ENCODE data around the gene MGAT5.

Gene MGAT5

DNA sequence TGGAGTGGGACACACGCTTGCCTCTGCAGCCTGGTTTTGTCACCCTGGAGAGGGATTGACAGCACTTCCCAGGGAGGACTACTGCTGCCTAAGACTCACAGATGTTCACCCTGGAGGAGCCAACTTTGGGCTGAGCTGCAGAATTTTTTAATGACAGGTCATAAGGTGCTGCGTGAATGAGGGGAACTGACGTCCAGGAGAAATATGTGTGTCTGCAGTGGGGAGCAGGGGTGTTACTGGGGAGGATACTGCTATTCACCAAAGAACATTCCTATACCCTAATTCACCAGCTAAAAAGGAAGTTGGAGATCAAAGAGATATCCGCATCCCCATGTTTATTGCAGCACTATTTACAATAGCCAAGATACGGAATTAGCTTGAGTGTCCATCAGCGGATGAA lies 144.4 kb downstream of the MGAT5 start (continued):
- TF ChIP-seq, protein P1, sequence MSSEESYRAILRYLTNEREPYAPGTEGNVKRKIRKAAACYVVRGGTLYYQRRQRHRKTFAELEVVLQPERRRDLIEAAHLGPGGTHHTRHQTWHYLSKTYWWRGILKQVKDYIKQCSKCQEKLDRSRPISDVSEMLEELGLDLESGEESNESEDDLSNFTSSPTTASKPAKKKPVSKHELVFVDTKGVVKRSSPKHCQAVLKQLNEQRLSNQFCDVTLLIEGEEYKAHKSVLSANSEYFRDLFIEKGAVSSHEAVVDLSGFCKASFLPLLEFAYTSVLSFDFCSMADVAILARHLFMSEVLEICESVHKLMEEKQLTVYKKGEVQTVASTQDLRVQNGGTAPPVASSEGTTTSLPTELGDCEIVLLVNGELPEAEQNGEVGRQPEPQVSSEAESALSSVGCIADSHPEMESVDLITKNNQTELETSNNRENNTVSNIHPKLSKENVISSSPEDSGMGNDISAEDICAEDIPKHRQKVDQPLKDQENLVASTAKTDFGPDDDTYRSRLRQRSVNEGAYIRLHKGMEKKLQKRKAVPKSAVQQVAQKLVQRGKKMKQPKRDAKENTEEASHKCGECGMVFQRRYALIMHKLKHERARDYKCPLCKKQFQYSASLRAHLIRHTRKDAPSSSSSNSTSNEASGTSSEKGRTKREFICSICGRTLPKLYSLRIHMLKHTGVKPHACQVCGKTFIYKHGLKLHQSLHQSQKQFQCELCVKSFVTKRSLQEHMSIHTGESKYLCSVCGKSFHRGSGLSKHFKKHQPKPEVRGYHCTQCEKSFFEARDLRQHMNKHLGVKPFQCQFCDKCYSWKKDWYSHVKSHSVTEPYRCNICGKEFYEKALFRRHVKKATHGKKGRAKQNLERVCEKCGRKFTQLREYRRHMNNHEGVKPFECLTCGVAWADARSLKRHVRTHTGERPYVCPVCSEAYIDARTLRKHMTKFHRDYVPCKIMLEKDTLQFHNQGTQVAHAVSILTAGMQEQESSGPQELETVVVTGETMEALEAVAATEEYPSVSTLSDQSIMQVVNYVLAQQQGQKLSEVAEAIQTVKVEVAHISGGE (tag by site-specific recombination; conservative IDR thresholded peaks at IDR 0.05; ENCODE audit: low read depth): no peak
- TF ChIP-seq MYNN (tag by site-specific recombination; IDR thresholded peaks at IDR 0.05; ENCODE audit: borderline replicate concordance): no peak
- TF ChIP-seq WT1 (tag by site-specific recombination; IDR thresholded peaks at IDR 0.05): no peak
- no peak for TF ChIP-seq KLF9 (tag by site-specific recombination; IDR thresholded peaks at IDR 0.05; ENCODE audit: low read depth)
- no peak for TF ChIP-seq SETDB1 (IDR thresholded peaks at IDR 0.05; ENCODE audit: insufficient read length, low read length)
- no peak for TF ChIP-seq ZNF214 (tag by site-specific recombination; IDR thresholded peaks at IDR 0.05; ENCODE audit: borderline replicate concordance)
- TF ChIP-seq ZIC2 (tag by site-specific recombination; IDR thresholded peaks at IDR 0.05): no peak
- TF ChIP-seq, protein P2, sequence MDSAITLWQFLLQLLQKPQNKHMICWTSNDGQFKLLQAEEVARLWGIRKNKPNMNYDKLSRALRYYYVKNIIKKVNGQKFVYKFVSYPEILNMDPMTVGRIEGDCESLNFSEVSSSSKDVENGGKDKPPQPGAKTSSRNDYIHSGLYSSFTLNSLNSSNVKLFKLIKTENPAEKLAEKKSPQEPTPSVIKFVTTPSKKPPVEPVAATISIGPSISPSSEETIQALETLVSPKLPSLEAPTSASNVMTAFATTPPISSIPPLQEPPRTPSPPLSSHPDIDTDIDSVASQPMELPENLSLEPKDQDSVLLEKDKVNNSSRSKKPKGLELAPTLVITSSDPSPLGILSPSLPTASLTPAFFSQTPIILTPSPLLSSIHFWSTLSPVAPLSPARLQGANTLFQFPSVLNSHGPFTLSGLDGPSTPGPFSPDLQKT (IDR thresholded peaks at IDR 0.05; ENCODE audit: borderline replicate concordance, low read depth, low read length): no peak
- TF ChIP-seq GLIS2 (tag by site-specific recombination; IDR thresholded peaks at IDR 0.05): no peak
- TF ChIP-seq ZNF341 (tag by site-specific recombination; IDR thresholded peaks at IDR 0.05; ENCODE audit: low read depth): no peak

DNA sequence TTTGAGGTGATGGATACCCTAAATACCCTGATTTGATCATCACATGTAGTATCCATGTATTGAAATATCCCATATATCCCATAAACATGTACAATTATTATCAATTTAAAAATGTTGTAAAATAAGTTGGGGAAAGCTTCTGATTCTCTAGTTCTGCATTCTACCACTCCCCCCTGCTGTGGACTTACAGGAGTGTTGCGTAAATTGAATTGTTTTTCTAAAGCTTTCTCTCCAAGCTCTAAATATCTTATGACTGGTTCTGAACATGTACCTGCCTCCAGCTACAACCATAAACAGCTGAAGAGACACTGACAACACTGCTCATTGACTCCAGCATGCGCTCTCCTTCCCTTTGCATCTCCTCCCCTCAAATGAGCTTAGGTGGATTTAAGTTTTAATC lies 145.2 kb downstream of the MGAT5 start:
- ChIA-PET CTCF (interaction anchor here (0.7 to 2.4 kb wide), 2 partner anchors 13 to 301 kb away, joined by 3 to 13 read pairs; no protein-coding TSS in a partner anchor), POLR2A (no interaction called here)
- Histone ChIP-seq H3K9me3 (ENCODE audit: control insufficient read depth, insufficient read depth, low read depth, low read length) (no peaks in the 10 kb centered on the region), H3K4me1 (ENCODE audit: control insufficient read depth, insufficient read depth, low read length) (no peaks in the 10 kb centered on the region), H3K4me3 (ENCODE audit: low read depth, low read length) (no peak overlapping the region), H3K36me3 (ENCODE audit: control insufficient read depth in 2 of 2, insufficient read depth in 1 of 2, low read length in 2 of 2) (peaks cover 0 to 11% of the 10 kb centered on the region in 2 experiments; a peak in 1 of 3 replicates), H3K27ac (ENCODE audit: extremely low read depth, low read depth, low read length) (no peak overlapping the region)
- TF ChIP-seq SP7 (tag by site-specific recombination; IDR thresholded peaks at IDR 0.05) (no peak), ZIC2 (tag by site-specific recombination; IDR thresholded peaks at IDR 0.05) (no peak), ZNF248 (tag by site-specific recombination; IDR thresholded peaks at IDR 0.05) (no peak), ZNF112 (tag by site-specific recombination; IDR thresholded peaks at IDR 0.05) (no peak), IKZF3 (tag by site-specific recombination; IDR thresholded peaks at IDR 0.05) (no peak), GLI2 (tag by site-specific recombination; IDR thresholded peaks at IDR 0.05; ENCODE audit: borderline replicate concordance, low read depth) (no peak)
- TF ChIP-seq, protein P3, sequence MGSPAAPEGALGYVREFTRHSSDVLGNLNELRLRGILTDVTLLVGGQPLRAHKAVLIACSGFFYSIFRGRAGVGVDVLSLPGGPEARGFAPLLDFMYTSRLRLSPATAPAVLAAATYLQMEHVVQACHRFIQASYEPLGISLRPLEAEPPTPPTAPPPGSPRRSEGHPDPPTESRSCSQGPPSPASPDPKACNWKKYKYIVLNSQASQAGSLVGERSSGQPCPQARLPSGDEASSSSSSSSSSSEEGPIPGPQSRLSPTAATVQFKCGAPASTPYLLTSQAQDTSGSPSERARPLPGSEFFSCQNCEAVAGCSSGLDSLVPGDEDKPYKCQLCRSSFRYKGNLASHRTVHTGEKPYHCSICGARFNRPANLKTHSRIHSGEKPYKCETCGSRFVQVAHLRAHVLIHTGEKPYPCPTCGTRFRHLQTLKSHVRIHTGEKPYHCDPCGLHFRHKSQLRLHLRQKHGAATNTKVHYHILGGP (tag by site-specific recombination; IDR thresholded peaks at IDR 0.05): no peak
- TF ChIP-seq, protein P4, sequence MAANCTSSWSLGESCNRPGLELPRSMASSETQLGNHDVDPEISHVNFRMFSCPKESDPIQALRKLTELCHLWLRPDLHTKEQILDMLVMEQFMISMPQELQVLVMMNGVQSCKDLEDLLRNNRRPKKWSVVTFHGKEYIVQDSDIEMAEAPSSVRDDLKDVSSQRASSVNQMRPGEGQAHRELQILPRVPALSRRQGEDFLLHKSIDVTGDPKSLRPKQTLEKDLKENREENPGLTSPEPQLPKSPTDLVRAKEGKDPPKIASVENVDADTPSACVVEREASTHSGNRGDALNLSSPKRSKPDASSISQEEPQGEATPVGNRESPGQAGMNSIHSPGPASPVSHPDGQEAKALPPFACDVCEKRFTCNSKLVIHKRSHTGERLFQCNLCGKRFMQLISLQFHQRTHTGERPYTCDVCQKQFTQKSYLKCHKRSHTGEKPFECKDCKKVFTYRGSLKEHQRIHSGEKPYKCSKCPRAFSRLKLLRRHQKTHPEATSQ (tag by site-specific recombination; IDR thresholded peaks at IDR 0.05): no peak
